Breast epithelium (tissue), 4 donors: Measurements from ENCODE around the gene ANKRD36. TPM values are rescaled to one million over a fixed set of nuclear protein-coding genes. Genes with fewer than 3 reads are reported as not detected.
"Not testable (repeated sequence)": the region's sequence is repeated elsewhere in the genome, so short reads cannot be mapped to it uniquely, and the experiment has no call there.

Source experiments
- DNase-seq, 2 donors: peaks; one replicate each; pipeline ENCODE4 v3.0.0-alpha.2; 2019; ENCODE audit warnings: low spot score in 2 of 2
- H3K27ac ChIP-seq, 2 donors: fragments of 200-600 bp; sonication (generic) in 1 of 2; one replicate each; pipeline ENCODE4 v1.5.1; 2016 to 2019; ENCODE audit warnings: mild to moderate bottlenecking in 1 of 2
- H3K27me3 ChIP-seq, 2 donors: fragments of 200-600 bp; sonication (generic) in 1 of 2; one replicate each; pipeline versions ENCODE4 v1.5.1 to v1.6.0; 2017 to 2019; ENCODE audit warnings: control low read depth in 1 of 2, mild to moderate bottlenecking in 1 of 2
- H3K36me3 ChIP-seq: fragments of 200-600 bp; one replicate; pipeline ENCODE4 v1.5.1; 2019
- H3K4me1 ChIP-seq, 2 donors: fragments of 200-600 bp; sonication (generic); one replicate each; pipeline ENCODE4 v1.5.1; 2016 to 2019; ENCODE audit warnings: control low read depth in 1 of 2
- H3K4me3 ChIP-seq, 3 donors: fragments of 200-600 bp; sonication (generic); 1 replicate in 2 of 3; 2 replicates in 1 of 3; pipeline ENCODE4 v1.5.1; 2016 to 2019; ENCODE audit warnings: mild to moderate bottlenecking in 3 of 3, moderate library complexity in 2 of 3
- H3K9me3 ChIP-seq, 2 donors: fragments of 200-600 bp; sonication (generic) in 1 of 2; one replicate each; pipeline ENCODE4 v1.5.1; 2016 to 2019; ENCODE audit warnings: control low read depth in 1 of 2
- CTCF ChIP-seq, 3 donors: fragments of 450-650 bp; IDR thresholded peaks; one replicate each; pipeline ENCODE4 v1.5.1; 2016 to 2017; ENCODE audit warnings: antibody characterized with exemption in 3 of 3, mild to moderate bottlenecking in 3 of 3, moderate library complexity in 3 of 3
- intact Hi-C: fragments of 100-400 bp; cut with DNase I; formaldehyde crosslinking; loops from one replicate; pipeline ENCODE4 v1.15.1; 2023; ENCODE audit warnings: low total_unique reads
- total RNA-seq, 3 donors: library from RNA; depleted of rRNA; stranded (reverse); fragments of >200 nt; gene quantifications; one replicate each; pipeline ENCODE4 v1.1.0, GENCODE V29; 2016

The ANKRD36 gene
- total RNA-seq, 3 donors from 2014 or later = 37.0 to 64.7 (median 44.6) TPM

GRCh38 chr2:97112320-97113049 lies 468 bp upstream of the ANKRD36 start:
- H3K4me1 ChIP-seq, H3K9me3 ChIP-seq, intact Hi-C loops, H3K27me3 ChIP-seq, H3K36me3 ChIP-seq: not testable (repeated sequence)
- TF ChIP-seq CTCF (IDR thresholded peaks at IDR 0.05) = peak; percentile 96 to 98 (median 98)
- peak in 1 of 2 donors; percentile 59 for DNase-seq
- Histone ChIP-seq H3K4me3 (peak overlapping the region; percentile 61 to 92 (median 74)), H3K27ac (peak overlapping the region; percentile 84 to 95)

- H3K27ac ChIP-seq = peak overlapping the region; percentile 84 to 95
- H3K27me3 ChIP-seq, intact Hi-C loops, H3K9me3 ChIP-seq, H3K36me3 ChIP-seq, DNase-seq, H3K4me1 ChIP-seq: not testable (repeated sequence)
- H3K4me3 ChIP-seq = peak overlapping the region; percentile 61 to 92 (median 74)
Observed at GRCh38 chr2:97113882-97114255, 916 bp downstream of the ANKRD36 start.

GRCh38 chr2:97129090-97129489 lies 16.1 kb downstream of the ANKRD36 start:
- H3K27ac ChIP-seq, DNase-seq, H3K9me3 ChIP-seq, H3K4me3 ChIP-seq, H3K27me3 ChIP-seq, intact Hi-C loops, H3K4me1 ChIP-seq, H3K36me3 ChIP-seq: not testable (repeated sequence)

GRCh38 chr2:97144016-97144415 lies 31.1 kb downstream of the ANKRD36 start:
- H3K9me3 ChIP-seq, H3K4me1 ChIP-seq, H3K4me3 ChIP-seq, DNase-seq, H3K27ac ChIP-seq, intact Hi-C loops, H3K27me3 ChIP-seq, H3K36me3 ChIP-seq: not testable (repeated sequence)

- H3K4me3 ChIP-seq, H3K27me3 ChIP-seq, H3K36me3 ChIP-seq, intact Hi-C loops, H3K4me1 ChIP-seq, H3K27ac ChIP-seq, H3K9me3 ChIP-seq, DNase-seq: not testable (repeated sequence)
Observed at GRCh38 chr2:97166548-97166947, 53.6 kb downstream of the ANKRD36 start.

- H3K9me3 ChIP-seq, H3K27me3 ChIP-seq, H3K4me1 ChIP-seq, H3K36me3 ChIP-seq, H3K27ac ChIP-seq, DNase-seq, intact Hi-C loops, H3K4me3 ChIP-seq: not testable (repeated sequence)
Observed at GRCh38 chr2:97167938-97168337, 55.0 kb downstream of the ANKRD36 start.

GRCh38 chr2:97168583-97168982 lies 55.6 kb downstream of the ANKRD36 start:
- H3K4me3 ChIP-seq, H3K27ac ChIP-seq, H3K4me1 ChIP-seq, DNase-seq, H3K36me3 ChIP-seq, intact Hi-C loops, H3K9me3 ChIP-seq, H3K27me3 ChIP-seq: not testable (repeated sequence)

GRCh38 chr2:97180391-97180790 lies 67.4 kb downstream of the ANKRD36 start:
- H3K9me3 ChIP-seq, H3K36me3 ChIP-seq, H3K4me3 ChIP-seq, H3K4me1 ChIP-seq, DNase-seq, H3K27ac ChIP-seq, intact Hi-C loops, H3K27me3 ChIP-seq: not testable (repeated sequence)

- H3K4me1 ChIP-seq, H3K27ac ChIP-seq, H3K9me3 ChIP-seq, H3K36me3 ChIP-seq, H3K4me3 ChIP-seq, DNase-seq, intact Hi-C loops, H3K27me3 ChIP-seq: not testable (repeated sequence)
Observed at GRCh38 chr2:97195349-97195748, 82.4 kb downstream of the ANKRD36 start.

GRCh38 chr2:97197251-97197650 lies 84.3 kb downstream of the ANKRD36 start:
- H3K9me3 ChIP-seq, H3K4me1 ChIP-seq, H3K36me3 ChIP-seq, H3K27ac ChIP-seq, H3K4me3 ChIP-seq, intact Hi-C loops, DNase-seq, H3K27me3 ChIP-seq: not testable (repeated sequence)

GRCh38 chr2:97200887-97201286 lies 87.9 kb downstream of the ANKRD36 start:
- DNase-seq, H3K27ac ChIP-seq, H3K4me3 ChIP-seq, H3K4me1 ChIP-seq, H3K36me3 ChIP-seq, intact Hi-C loops, H3K27me3 ChIP-seq, H3K9me3 ChIP-seq: not testable (repeated sequence)

- H3K27me3 ChIP-seq, H3K27ac ChIP-seq, intact Hi-C loops, H3K36me3 ChIP-seq, H3K4me3 ChIP-seq, H3K9me3 ChIP-seq, H3K4me1 ChIP-seq, DNase-seq: not testable (repeated sequence)
Observed at GRCh38 chr2:97202643-97203250, 89.8 kb downstream of the ANKRD36 start.
